GM21390 (cell line): ENCODE results near the gene PDZD2.
"Not testable (repeated sequence)": the region's sequence is repeated elsewhere in the genome, so short reads cannot be mapped to it uniquely, and the experiment has no call there.

Experiments used
- ATAC-seq: cut with Tn5 transposase; IDR thresholded peaks from one replicate; pipeline ENCODE4 v1.9.1; 2021; ENCODE audit not compliant: unreplicated experiment

The PDZD2 gene

DNA sequence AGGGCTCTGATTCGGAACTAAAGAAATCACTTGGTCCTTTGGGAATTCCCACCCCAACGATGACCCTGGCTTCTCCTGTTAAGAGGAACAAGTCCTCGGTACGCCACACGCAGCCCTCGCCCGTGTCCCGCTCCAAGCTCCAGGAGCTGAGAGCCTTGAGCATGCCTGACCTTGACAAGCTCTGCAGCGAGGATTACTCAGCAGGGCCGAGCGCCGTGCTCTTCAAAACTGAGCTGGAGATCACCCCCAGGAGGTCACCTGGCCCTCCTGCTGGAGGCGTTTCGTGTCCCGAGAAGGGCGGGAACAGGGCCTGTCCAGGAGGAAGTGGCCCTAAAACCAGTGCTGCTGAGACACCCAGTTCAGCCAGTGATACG is 451.8 kb downstream of the PDZD2 start:
- ATAC-seq = no peak

DNA sequence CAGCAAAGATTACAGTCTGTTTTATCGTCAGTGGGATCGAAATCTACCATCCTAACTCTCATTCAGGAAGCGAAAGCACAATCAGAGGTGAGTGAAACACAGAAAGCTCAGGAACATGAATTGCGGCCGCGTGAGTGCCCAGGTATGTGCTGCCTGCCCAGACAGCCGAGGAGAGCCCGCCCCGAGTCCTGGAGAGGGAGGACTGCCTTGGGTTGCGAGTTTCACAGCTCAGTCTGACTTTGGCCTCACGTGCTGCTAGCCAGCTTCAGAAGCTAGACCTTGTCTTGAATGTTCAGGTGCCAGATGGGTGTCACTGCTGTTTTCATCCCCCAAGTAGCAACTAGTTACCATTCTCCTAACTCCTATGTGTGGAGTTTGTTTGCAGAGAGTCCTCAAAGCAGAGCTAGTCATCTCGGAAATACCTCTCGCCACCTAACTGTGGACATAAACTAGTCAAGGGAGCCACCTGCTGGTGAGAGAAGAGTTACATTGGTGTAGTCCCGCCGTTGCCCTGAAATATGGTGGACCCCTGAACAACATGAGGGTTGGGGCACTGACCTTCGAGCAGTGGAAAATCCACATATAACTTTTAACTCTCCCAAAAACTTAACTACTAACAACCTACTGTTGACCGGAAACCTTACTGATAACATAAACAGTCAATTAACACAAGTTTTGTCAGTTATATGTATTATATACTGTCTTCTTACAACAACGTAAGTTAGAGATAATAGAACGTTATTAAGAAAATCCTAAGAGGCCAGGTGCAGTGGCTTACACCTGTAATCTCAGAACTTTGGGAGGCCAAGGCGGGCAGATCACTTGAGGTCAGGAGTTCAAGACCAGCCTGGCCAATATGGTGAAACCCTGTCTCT is 454.2 kb downstream of the PDZD2 start:
- ATAC-seq = peak; percentile 95

DNA sequence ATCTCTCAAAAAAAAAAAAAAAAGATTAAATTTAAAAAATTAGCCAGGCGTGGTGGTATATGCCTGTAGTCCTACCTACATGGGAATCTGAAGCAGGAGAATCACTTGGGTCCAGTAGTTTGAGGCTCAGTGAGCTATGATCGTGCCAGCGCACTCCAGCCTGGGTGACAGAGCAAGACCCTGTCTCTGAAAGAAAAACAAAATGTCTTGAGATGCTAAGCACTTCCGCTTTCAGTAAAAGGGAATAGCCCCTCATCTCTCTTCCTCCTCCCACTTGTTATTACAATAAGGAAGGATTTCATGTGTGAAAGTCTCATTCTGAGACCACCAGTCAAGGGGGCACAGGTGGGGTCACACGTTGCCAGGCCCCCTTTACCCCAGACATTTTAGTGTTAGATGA is 455.8 kb downstream of the PDZD2 start:
- ATAC-seq = no peak

DNA sequence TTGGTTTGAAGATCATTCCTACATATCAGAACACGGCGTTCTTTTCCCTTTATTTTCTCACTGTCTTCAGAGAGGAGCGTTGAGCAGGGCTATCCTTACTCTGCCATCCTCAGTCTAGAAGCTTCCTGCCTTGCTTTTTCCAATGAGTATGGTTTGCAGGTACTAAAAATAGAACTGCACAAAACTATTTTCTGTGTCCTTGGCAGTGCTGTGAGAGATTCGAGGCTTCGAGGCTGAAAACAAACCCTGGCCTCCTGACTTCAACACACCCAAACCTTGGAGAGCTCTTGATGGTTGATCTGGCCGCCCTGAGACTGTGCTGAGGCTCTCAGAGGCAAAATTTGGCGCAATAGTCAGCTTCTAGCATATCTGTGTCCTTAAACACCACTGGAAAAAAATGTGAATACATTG is 456.3 kb downstream of the PDZD2 start:
- no peak for ATAC-seq

DNA sequence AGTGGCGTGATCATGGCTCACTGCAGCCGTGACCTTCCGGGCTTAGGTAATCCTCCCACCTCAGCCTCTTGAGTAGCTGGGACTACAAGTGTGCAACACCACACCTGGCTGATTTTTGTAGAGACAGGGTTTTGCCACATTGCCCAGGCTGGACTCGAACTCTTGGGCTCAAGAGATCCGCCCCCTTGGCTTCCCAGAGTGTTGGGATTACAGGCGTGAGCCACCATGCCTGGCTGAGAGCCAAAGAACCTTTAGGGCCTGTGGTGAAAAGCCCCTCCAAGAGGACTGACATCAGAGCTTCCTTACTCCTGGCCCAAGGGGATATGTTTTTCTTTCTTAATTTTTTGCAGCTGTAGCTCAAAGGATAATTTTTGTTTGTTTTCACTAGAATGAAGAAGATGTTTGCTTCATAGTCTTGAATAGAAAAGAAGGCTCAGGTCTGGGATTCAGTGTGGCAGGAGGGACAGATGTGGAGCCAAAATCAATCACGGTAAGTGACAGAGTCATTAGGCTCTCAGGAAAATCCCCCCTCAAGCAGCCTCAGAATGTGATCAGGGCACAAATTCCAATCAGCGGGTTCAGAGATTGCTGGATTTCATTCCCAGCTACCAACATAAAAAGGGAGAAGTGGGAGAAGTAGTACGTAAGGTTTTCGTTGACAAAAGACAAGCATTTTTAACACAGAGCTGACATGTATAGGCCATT is 458.1 kb downstream of the PDZD2 start:
- ATAC-seq = no peak

DNA sequence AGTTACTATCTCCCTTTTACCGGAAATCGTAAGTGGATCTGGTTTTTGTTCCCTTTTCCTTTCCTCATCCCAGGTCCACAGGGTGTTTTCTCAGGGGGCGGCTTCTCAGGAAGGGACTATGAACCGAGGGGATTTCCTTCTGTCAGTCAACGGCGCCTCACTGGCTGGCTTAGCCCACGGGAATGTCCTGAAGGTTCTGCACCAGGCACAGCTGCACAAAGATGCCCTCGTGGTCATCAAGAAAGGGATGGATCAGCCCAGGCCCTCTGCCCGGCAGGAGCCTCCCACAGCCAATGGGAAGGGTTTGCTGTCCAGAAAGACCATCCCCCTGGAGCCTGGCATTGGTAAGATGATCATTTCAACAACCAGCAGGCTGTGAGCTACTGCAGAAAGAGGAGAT is 459.4 kb downstream of the PDZD2 start:
- ATAC-seq = no peak

DNA sequence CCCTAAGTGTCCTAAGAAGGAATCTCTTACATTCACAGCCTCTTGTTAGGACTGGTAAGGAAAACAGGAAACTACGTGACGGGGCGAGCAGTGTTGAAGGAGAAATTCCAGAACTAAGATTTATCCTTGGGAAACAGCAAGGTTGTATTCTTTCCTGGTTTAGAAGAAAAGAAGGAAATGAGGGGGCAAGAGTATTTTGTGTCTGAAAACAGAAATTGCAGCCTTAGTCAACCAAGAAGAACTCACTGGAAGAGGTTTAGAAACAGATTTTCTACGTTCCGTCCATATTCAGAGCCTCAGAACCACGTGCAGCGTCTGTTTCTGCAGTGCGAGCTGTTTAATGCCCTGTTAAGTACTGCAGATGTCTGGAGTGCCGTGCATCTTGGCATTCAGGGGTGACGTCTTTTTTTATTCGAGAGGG is 460.0 kb downstream of the PDZD2 start:
- no peak for ATAC-seq

DNA sequence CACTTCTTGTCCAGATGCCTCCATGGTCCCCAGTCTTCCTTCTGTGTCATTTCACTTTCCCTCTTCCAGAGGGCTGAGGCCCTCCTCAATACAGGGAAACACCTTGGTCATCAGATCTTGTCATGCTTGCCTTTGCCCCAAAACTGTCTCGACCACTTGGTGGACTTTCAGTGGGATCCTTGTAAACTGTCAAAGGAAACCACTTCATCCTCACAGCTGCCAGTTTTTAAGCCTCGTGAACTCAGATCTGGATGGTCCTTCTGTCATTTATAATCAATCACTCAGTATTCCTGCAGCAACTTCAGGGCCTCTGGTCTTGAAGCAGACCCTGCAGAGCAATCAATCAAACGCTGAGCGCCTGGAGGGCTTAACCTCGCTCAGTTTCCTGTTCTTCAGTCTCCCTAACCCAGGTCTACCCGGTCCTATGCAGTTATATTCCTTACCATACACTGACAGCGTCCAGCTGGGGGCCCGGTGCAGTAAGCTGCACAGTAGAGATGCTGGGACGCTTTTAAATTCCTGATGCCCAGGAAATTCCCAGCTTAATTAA is 460.6 kb downstream of the PDZD2 start:
- ATAC-seq = no peak

DNA sequence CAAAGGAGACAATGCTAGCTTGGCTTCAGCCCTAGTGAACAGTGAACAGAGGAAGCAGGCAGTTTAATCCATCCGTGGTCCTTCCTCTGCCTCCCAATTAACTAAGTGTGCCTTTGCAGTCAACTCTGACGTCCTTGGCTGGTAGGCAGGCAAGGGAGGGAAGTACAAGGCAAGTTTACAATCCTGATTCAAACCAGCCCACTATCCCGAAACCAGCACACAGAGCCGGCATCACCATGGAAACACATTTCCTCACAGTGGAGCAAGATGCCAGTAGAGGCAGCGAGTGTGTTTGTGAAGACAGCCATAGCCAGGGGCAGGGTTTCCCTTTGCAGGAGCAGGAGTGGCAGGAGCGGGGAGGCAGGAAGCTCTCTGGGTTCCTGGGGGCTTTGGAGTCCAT is 461.3 kb downstream of the PDZD2 start:
- no peak for ATAC-seq

DNA sequence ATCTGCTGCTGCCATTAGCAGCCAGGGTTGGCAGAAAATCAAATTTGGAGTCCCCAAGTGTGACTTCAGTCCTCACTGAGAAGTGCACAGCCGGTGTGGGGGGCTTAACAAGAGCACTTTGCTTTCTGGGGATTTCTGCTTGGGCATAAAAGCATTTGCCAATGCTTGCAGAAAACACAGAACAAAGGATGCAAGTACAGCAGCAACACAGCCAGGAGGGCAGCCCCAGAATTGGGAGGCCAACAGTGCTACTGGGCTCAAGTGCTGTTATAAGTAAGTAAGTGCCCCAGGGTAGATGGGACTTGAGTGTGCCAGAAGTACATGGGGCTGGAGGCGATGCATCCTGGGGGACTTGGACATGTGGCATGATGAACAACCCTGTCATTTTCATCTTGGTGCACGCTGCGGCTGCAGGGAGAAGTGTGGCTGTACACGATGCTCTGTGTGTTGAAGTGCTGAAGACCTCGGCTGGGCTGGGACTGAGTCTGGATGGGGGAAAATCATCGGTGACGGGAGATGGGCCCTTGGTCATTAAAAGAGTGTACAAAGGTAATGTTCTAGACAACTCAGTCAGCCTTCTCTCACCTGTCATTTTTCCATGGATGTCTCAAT is 461.9 kb downstream of the PDZD2 start:
- ATAC-seq = no peak

DNA sequence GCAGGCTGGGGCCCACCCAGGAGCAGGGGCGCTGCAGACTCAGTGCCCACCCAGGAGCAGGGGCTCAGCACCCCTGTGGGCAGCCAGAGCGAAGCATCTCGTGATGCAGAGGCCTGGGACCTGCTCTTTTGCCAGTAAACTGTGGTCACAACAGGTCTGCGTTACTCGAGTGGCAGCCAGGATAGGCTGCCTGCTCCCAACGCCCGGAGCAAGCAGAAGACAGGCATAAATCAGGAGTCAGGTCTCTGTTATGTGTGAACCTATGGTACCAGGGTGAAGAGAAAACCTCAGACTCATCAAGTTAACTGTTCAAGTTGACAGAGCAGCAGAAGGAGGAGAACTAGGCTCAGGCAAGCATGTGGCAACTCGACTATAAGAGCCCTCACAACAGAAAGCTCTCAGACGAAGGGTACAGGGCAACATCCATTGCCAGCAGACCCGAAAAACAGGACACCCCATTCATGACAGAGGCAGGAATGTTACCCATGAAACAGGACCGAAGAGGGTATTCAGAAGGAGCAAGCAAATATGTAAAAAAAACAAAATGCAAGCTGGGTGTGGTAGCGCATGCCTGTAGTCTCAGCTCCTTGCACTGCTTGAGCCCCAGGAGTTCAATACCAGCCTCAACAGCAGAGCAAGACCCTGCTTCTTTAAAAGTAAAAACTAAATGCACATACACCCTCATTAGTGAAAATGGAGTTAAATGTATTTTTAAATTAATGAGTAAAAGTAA is 463.5 kb downstream of the PDZD2 start:
- ATAC-seq = no peak

DNA sequence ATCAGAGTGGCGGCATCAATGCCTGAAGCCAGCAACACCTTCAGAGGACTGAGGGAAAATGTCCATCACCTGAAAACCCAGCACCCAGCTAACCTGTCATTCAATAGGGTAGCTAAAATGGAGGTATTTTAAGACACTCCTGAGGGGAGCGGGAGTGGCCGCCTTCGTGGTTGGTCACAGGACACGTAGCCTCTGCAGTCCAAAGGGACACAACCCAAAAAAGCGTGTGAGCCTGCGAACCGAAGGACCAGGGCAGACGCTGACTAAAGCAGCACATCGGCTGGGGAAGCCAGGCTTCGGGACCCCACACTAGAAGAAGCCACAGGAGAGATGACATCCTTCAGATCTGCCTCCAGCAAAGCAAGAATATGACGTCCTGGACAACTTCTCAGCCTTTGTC is 464.6 kb downstream of the PDZD2 start:
- ATAC-seq = no peak

DNA sequence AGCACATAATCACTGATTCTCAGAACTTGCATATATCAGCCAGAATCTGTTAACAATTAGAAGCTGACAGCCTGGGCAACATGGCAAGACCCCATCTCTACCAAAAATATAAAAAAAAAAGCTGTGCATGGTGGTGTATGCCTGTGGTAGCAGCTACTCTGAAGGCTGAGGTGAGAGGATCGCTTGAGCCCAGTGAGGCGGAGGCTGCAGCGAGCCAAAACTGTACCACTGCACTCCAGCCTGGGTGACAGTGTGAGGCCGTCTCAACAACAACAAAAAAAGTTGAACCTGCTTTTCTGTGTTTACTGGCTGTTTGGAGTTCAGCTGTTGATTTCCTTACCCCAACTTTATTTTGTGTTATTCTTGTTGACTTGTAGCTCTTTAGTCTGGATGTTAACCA is 468.4 kb downstream of the PDZD2 start:
- ATAC-seq = no peak

DNA sequence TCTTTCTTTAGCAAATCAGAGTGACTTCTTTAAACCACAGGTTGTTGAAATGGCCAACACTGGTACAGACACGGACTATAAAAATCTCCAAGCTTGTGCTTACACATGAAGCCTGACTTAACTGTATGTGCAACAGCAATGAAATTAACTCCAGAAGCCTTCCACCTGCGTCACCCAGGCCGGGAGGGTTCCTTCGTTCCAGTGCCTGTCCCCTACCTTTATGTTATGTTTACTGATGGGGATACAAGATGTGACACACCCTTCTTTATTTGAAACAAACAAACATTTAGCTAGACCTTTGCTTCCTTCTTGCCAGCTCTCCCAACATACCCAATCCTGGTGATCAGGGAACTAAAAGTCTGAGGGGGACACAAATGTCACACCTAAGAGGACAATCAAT is 469.2 kb downstream of the PDZD2 start:
- ATAC-seq = no peak

DNA sequence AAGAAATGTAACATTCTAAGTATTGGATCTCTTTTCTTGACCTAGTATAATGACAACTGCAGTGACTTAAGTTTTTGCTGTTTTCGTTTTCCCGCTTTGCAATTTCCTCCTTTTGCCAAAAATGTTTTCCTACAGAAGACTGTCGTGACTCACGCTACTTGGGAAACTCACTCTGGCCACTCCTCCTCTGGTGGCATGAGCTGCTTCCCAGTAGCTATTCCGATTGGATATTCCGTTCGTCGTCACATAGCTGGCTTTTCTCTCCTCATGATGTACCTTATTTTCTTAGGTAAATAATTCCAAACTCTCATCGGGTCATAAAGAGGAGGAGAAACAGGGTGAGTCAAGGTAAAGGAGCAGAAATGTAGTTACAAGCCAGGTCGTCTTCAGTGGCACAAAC is 470.3 kb downstream of the PDZD2 start:
- no peak for ATAC-seq

DNA sequence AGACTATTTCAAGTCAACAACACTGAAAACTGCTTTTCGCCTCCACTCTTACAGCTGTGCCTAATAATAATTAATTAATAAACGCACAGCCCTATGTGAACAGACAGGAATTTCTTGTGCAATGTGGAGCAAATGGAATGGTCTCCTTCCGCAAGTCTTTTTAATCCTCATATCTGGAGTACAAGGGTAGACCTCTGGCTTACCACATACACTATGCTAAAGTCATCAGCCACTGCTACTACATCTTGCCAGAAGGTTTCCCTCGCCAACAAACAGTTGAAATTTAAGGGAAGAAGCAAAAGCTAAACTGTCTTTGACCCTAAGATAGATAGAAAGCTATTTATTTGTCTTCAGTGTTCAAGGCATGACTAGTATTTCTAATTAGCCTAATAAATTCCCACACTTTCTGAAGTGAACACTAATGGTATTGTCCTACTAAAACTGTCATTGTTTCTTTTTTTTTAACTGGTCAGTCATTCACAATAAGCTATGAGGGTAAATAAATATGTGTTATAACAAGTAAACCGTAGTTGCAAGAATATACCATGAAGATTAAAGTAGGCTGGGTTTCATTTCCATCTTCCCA is 471.3 kb downstream of the PDZD2 start:
- no peak for ATAC-seq

DNA sequence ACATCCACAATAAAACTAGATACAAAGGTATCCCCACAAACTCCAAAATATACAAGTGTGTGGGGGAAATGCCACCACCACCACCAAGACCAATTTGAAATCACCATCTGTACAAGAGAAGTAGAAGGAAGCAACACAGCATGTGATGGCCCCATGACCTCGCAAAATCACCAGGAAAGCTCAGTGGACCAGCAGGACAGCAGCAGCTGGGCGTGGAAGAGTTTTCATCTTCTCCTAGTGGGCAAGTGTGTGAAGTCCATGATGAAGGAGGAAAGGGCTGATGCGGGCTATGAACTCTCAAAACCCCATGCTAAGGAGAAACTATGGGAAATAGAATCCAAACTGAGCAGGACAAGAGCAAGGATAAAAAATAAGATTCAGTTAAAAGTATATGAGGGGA is 477.1 kb downstream of the PDZD2 start:
- no peak for ATAC-seq

DNA sequence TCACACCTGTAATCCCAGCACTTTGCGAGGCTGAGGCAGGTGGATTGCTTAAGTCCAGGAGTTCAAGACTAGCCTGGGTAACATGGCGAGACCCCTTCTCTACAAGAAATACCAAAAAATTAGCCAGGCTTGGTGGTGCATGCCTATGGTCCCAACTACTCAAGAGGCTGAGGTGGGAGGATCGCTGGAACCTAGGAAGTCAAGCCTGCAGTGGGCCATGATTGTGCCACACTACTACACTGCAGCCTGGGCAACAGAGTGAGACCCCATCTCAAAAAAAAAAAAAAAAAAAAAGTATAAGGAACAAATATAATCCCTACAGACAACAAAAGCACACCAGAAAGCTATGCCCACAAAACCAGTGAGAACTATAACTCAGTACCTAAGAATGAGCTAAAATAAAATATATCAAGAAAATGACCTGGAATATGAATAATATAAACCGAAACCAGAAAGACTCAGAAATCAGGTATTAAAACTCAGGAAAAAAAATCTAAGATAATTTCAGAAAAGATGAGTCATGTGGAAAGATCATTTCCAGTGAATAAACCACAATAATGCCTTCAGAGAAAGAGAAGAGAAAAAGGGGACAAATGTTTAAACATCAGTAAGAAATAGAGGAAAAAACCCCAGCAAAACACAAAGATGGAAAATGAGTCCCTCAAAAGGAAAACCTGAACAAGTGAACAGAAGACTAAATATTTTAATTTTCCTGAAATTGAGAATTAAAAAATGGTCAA is 477.8 kb downstream of the PDZD2 start:
- no peak for ATAC-seq

DNA sequence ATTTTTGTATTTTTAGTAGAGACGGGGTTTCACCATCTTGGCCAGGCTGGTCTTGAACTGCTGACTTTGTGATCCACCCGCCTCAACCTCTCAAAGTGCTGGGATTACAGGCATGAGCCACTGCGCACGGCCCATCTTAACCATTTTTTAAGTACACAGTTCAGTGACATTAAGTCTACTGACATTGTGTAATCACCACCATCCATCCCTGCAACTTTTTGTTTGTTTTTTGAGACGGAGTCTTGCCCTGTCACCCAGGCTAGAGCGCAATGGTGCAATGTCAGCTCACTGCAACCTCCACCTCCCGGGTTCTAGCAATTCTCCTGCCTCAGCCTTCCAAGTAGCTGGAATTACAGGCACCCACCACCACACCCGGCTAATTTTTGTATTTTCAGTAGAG is 480.0 kb downstream of the PDZD2 start:
- not testable (repeated sequence) for ATAC-seq
